ENCODE results near the gene MAPRE2.
"Not testable (repeated sequence)": the region's sequence is repeated elsewhere in the genome, so short reads cannot be mapped to it uniquely, and the experiment has no call there.

The MAPRE2 gene

DNA sequence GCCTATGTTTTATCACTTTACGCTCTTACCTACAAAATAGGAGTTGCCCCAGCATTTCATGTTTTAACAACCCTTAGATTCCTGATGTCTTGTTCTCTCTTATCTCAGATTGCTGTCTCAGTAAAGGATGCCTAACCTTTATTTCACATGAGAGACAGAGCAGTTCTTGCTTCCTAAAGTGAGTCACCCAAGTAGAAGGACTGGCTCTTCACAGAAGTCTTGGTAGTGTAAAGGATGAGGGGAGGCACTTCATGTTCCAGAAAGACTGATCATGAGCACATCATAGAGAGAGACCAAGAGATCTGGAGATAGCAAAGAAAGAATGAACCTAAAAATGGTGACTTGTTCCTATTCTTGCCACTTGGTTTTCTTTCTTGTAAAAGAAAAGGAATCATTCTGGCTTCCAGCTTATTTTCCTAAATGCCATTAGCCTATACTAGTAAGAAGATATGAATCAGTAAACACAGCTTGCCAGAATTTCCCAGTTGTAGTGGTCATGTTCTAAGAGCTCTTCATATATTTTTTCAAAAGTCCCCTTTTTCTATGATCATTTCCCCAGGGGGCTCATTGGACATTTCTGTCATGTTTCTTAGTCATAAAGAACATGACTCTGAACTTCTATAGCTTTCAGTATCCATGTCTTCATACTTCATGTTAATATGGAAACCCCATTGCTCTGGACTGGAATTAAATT, 54.9 kb downstream of the MAPRE2 start:
- no peak for DNase-seq

DNA sequence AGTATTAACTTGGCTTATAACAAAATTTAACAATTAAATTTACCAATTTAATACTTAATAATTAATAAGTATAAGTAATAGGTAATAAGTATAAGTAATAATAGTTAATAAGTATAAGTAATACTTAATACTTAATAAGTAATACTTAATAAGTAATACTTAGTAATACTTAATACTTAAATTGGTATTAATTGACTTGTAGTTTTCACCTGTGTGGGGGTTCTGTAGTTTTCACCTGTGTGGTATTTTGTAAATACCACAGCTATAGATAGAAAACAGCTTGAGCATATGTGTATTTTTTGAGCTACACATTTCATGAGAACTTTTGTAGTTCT, 55.4 kb downstream of the MAPRE2 start:
- DNase-seq, result no peak

DNA sequence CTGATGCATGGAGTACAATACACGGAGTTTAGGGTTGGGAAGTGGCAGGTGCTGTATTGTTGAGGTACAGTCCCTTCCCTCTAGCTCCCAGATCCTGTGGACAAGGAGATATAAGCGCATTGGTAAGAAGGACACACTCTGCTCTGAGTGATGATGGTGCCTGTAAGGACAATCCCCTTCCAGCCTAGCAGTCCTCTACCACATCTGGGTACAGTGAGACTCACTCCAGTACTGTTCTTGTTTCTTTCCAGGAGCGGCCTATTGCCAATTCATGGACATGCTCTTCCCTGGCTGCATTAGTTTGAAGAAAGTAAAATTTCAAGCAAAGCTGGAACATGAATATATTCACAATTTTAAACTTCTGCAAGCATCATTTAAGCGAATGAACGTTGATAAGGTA, 56.0 kb downstream of the MAPRE2 start:
- DNase-seq, result no peak

DNA sequence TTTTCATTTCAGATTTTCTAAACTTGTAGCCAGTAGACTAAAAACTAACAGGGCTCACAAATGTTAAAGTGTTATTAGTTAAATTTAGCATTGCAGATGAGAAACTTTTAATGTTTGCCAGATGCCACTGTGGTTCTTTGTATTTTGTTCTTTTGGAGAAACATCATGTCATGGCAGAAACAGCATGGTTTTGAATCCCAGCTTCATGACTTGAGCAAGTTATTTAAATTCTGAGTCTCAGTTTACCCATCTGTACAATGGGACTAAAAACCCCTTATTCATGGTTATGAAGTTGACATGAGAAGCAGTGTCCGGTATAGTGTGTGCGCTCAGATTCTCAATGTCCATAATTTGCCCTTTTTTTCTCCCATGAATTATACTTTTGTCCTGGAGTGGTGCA, 56.5 kb downstream of the MAPRE2 start:
- DNase-seq, result no peak

DNA sequence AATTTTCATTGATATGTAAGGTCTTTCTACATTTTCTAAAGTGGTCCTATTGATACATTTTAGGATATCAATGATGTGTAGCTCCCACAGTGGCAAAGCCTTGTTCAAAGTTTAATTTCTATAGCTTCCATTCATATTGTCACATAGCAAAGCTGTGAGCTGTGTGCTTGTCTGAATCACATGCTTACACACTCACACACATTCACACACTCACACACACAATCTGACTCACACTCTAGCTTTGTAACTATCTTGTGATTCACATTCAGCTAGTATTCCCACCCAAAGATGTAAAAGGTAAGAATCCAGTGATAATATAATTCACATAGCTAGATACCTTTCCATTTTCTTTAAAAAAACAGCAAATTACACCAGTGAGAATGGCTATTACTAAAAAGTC, 58.7 kb downstream of the MAPRE2 start:
- no peak for DNase-seq

DNA sequence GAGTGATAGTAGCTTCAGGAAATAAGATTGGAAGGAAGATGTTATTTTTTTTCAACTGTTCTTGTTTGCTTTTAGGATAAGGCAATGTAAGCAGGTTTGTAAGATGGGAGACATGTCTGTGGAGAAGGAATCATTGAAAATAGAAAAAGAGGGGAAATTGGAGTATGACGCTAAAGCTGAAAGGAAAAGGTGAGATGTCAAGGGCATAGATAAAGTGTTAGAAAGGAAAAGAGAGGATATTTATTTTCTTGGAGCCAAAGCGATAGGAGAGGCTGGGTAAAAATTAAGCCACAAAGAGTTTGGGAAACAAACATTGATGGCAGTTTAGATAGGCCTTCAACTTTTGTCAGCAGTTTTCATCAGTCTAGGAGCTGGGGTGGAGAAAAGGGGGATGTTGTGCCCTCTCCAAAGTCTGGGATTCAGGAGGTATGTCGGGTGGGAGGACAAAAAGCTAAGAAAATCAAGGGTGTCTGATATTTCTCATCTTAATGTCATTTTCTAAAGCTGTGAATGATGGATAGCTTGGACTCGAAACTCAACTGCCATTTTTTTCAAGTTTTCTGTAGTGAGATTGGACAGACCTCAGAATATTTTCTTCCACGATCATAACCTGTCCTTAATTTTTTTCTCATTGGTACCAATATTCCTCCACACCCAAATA, 63.3 kb downstream of the MAPRE2 start:
- DNase-seq, result no peak

DNA sequence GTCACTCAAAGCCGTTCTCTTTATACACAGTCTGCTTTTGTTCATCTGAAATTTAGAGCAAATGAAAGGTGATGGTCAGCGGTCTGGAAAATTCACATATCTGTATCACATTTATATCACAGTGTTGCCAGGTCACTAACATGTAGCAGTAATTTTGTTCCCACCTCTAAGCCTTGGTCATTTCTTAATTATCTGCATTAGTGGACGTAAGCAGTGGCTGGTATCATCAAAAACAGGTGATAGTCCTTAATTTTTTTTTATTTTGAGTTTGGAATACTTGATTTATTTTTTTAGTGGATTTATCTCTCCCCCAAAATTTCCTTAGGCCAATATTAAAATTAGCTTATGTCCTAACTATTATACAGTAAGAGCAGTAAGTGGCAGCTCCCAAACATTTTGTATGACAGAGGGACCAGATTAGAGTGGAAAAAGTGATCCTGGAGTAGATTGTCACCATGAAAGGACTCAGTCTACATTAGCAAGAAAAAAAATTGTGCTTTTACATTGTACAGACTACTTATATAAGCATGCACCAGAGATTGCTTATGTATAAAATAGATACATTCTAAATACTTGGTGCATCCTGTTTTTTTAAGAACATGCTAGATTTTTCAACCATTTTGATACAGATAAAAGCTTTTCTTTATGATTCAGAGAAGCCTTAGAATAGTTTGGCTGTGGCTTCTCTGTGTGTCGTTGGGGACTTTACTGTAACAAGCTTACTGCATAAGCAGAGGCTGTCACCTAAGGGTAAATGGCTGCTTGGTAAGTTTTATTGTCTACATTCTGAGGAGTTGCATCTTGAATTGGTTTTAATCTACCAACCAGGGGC, 65.0 kb downstream of the MAPRE2 start:
- no peak for DNase-seq

DNA sequence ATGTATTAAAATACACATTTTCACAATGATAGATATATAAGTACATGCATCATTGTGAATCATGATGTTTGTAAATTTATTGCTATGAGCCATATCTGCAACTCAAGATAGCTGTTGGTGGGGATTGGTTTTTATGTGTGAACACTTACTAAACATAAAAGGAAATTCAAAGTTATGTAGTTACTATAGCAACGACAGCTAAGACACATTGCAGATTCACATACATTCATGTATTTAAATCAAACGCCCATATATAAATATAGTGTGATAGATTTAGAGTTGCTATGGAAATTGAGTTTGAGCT, 65.6 kb downstream of the MAPRE2 start:
- peak in 2 of 5 experiments; percentile 11 to 12 for DNase-seq

DNA sequence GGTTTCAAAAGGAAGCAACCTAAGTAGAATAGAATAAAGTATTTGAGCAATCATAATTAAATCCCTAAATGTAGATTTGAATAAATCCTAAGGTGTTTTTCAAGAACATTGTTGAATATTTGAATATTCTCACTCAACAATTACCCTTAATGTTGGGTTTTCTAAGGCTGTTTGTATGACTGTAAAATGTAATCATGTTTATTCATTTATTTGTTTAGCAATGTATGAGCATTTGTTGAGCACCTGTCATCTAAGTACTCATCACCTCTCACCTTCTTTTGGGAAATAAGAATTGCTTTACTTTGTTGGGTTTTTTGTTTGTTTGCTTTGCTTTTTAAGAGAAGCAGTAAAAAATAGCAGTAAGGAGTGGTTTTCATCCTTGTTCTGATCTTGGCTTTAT, 66.0 kb downstream of the MAPRE2 start:
- no peak for DNase-seq

DNA sequence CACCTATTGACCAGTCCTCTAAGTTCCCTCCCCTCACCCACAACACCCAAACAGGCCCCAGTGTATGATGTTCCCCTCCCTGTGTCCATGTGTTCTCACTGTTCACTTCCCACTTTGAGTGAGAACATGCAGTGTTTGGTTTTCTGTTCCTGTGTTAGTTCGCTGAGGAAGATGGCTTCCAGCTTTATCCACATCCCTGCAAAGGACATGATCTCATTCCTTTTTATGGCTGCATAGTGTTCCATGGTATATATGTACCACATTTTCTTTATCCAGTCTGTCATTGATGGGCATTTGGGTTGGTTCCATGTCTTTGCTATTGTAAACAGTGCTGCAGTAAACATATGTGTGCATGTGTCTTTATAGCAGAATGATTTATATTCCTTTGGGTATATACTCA, 66.9 kb downstream of the MAPRE2 start:
- not testable (repeated sequence) for DNase-seq

DNA sequence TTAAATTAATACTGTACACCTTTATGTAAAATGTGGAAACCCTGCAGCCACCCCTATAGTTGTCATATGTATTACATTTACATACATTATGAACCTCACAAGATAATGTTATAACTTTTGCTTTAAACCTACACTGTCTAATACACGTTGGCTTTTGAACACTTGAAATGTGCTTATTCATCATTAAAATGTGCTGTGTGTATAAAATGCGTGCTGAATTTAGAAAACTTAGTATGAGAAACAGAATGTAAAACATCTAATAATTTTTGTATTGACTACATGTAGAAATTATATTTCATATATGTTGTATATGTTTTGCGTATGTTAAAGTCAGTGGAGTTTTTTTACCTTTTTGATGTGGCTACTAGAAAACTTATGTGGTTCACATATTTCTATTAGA, 68.8 kb downstream of the MAPRE2 start:
- DNase-seq, result no peak

DNA sequence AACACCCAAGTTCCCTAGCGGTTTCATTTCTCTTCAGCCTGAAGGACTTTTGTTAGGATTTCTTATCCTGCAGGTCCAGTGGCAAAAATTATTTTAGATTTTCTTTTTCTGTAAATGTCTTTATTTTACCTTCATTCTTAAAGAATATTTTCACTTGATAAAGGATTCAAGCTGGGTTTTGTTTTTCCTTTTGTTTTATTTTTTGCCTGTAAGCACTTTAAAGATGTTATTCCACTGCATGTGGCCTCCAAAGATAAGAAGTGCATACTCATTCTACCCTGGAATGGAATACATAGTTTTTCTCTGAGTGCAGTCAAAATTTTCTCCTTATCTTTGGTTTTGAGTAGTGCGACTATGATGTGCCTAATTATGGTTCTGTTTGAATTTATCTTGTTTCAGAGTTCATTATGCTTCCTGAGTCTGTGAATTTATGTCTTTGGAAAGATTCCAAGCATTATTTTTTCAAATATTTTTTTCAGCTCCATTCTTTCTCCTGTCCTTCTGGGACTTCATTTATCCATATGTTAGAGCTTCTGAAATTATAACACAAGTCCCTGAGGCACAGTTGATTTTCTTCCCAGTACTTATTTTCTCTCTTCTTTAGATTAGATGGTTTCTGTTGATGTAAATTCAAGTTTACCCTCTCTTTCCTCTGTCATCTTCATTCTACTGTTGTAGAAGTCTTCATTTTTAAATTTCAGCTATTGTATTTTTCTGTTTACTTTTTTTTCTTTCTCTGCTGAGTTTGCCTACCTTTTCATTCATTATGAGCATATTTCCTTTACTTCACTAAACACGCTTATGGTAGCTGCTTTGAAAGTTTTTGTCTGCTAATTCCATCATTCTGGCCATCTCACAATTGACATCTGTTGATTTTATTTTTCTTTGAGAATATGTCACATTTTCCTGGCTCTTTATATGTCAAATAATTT, 69.6 kb downstream of the MAPRE2 start:
- no peak for DNase-seq

DNA sequence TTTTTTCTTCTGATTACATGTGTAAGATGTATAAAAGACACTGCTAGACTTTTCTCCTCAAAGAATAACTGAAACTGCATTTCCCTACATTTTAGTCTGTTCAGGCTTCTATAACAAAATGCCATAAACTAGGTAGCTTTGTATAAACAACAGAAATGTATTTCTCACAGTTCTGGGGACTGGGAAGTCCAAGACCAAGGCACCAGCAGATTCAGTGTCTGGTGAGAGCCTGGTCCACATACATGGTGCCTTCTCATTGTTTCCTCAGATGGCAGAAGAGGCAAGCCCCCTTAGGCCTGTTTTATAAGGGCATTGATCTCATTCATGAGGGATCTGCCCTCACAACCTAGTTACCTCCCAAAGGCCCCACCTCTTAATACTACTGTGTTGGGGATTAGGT, 71.5 kb downstream of the MAPRE2 start:
- no peak for DNase-seq

DNA sequence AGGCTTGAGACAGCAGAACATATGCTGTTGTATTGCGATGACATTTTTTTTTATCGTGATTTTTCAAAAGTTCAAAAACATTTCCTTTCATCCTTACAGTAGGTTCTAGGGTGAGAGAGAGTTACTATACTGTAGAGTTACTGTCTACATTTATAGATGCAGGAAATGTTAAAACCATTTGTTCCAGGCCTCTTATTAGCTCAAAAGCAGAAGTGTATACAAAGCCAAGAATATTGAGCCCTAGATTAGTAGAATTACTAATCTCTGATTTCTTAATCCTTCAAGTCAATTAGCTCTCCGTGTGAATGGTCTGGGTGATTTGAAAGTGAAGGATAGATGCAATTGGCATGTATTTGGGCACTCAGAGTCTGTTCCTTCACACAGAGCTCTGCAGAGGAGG, 73.1 kb downstream of the MAPRE2 start:
- DNase-seq, result no peak

DNA sequence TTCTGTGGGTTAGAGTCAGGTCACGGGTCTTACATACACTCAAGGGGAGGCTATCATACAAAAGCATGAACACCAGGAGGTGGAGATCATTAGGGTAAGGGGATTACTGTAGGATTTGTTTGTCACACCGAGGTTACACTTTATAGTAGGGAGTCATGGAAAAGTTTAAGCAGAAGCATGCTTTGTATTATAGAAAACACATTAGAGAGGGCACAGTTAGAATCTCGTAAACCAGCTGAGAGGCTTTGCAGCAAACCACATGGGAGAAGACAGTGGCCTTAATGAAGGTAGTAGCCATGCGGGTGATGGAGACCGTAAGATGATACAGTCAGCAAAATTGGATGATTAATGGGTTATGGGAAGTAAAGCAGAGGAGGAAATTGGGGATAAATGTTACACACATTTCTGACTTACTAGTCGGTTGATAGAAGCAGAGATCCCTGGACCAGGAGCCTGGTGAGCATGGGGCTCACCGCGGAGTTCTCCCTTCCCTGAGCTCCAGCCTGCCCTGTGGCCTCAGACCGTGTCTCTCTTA, 75.6 kb downstream of the MAPRE2 start:
- no peak for DNase-seq

DNA sequence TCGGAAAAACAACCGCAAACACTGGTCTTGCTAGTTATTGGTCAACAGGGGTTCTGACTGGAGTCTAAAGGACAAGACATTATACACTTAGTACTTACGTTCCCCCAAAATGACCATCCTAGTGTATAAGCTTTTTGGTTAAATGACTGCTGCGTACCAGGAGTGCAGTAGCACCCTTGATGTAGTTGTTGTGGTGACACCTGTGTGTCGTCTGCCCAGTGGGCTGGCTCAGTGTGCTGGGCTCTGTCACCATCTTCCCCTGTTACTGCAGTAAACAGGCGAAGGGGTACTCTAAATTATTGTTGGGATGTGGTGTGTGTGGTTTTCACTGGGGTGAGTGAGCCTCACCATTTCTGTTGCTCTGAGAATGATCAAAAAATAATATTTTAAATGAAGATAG, 76.2 kb downstream of the MAPRE2 start:
- no peak for DNase-seq

DNA sequence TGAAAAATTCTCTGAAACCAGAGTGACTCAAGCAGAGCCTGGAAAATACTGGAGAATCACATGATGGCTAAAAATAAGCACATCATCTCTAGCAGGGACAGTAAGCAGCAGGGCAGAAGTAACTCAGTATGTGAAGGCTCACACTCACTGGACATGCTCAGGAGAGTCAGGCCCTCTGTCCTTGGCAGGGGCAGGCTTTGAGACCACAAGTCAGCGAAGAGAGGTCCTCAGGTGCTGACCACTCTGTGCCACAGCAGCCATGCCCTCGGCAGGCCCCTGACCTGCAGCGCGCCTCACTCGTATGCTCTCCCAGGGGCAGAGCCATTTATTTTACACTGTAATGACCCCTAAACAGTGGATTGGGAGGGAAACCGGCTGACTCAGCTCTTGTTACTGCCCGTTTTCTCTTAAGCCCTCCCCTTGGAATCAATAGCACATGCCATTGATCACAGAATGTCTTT, 76.8 kb downstream of the MAPRE2 start:
- no peak for DNase-seq

DNA sequence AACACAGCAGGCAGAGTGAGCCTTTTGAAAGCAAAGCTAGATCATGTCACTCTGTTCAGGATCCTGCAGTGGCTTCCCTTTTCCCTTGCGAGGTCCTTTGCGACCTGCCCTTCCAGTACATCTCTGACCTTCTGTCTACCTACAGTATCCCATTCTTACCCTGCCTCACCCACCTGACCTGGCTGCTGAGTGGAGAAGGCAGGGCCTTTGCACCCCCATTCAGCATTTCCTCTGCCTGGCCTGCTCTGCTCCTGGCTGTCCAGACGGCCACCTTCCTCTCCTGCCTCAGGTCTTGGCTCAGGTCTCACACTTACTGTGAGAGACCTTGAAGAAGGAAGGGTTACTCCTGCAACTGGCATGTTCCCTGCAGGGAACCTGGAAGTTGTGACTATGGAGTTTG, 77.4 kb downstream of the MAPRE2 start:
- DNase-seq, result no peak

DNA sequence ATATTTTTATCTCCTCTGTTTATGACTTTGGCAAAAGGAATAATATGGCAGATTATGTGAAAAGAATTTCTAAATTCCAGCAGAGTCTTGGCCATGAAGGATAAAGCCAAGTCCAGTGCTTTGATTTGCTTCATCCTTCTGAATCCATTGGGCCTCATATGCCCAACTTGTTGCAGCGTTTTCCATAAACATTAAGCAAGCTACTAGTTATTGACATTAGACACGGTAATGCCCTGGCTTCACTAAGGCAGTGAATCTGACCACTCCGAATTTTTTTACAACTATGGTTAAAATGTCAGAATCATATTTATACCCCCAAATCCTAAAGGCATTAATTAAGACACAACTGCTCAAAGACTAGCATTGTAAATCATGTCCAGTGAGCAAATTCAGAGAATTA, 79.8 kb downstream of the MAPRE2 start:
- no peak for DNase-seq

DNA sequence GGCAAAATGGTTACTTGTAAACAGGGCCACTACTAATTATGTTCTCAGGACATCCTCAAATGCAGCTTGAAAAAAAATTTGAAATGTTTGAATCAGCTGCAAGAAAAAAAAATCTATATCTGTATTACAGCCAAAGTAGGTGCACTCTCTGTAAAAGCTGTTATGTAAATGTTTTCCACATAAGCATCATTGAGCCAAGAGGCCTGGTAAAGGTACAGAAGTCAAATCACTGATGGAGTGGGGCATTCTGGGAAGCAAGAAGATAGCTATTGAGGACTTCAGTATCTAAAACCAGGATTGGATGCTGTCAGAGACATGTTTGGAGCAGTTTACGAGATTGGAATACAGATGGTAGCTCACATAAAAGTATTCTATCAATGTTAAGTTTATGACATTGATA, 80.3 kb downstream of the MAPRE2 start:
- DNase-seq, result no peak

DNA sequence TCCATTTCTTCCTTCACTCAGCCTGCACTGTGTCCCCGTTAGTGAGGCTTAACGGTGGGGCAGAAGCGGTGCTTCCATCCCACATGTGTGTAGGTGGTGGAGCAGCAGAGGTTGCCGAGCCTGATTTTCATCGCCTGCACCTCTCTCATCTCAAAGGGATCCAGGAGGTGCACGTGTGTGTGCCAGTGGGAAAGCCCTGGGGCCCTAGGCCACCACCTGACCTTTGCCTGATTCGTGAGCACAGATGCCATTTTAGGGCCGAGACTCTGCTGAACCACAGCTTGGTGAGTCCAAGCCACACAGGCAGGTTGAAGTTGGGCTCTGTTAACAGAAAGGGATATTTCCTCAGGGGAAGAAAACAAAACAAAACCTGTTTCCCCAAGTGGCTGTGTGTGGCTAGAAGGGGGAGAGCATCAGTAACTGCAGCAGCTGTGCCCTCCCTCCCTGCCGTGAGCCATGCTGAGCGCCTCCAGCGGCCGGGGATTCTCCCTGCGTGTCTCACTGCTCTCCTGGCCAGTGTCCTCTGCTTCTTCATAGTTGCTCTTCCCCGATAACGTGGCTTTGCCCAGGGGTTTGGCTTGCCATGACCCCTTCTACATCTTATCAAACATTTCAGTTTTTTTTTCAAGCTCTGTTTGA, 81.5 kb downstream of the MAPRE2 start:
- DNase-seq, result no peak

DNA sequence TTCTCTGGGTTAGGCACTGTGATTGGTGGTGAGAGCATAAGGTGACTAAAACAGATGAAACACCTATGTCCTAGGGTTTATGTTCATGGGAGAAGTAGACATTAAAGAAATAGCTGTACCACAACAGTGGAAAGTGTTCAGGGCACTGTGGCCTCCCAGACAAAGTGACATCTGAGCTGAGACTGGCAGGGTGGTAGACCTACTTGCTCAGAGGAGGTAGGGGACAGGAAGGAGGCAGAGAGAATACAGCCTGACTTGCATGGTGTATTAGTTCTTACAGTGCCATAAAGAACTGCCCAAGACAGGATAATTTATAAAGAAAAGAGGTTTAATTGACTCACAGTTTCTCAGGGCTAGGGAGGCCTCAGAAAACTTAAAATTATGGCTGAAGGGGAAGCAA, 82.6 kb downstream of the MAPRE2 start:
- no peak for DNase-seq

All from T-helper 2 cell (primary cell).